GM12872 (cell line): Measurements from ENCODE around the gene CD81.

ENCODE experiments used
- CTCF ChIP-seq: IDR thresholded peaks from 3 replicates; pipeline ENCODE4 v1.5.1; 2011; ENCODE audit warnings: low read depth, mild to moderate bottlenecking, low read length, moderate library complexity; ENCODE audit not compliant: insufficient read depth

Gene CD81

GRCh38 chr11:2380807-2381350, 3.8 kb downstream of the CD81 start:
- TF ChIP-seq CTCF: no peak

- no peak for TF ChIP-seq CTCF
Measured at GRCh38 chr11:2381494-2382128, 4.5 kb downstream of the CD81 start.

GRCh38 chr11:2382129-2382517, 5.0 kb downstream of the CD81 start:
- no peak for TF ChIP-seq CTCF

- TF ChIP-seq CTCF: no peak
Measured at GRCh38 chr11:2382936-2383851, 6.1 kb downstream of the CD81 start.

- no peak for TF ChIP-seq CTCF
Measured at GRCh38 chr11:2383852-2384804, 7.0 kb downstream of the CD81 start.

- TF ChIP-seq CTCF: no peak
Measured at GRCh38 chr11:2385156-2386151, 8.3 kb downstream of the CD81 start.
